GM18909 (cell line): ENCODE data around the gene REG1B.
"Not testable (repeated sequence)": the region's sequence is repeated elsewhere in the genome, so short reads cannot be mapped to it uniquely, and the experiment has no call there.

ENCODE experiments used
- ATAC-seq: cut with Tn5 transposase; IDR thresholded peaks from one replicate; pipeline ENCODE4 v1.9.1; 2021; ENCODE audit warnings: mild to moderate bottlenecking; ENCODE audit not compliant: unreplicated experiment, poor library complexity

REG1B gene

DNA sequence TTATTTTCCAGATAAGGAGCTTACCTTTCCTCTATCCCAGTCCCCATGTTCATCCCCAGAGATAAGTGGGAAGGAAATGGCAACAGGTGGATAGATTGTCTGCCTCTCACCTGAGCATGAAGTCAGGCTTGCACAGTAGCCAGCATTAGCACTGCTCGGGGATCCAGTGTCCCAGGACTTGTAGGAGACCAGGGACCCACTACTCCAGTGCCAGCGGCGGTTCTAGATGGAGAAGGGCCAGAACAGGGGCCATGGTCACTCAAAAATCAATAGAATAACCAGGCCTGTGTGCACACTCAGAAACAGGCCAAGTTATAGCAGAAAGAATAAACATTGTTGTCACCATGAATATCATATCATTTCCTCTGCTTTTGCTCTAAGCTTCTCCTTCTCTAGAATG is 2.4 kb downstream of the REG1B start:
- ATAC-seq = no peak

- no peak for ATAC-seq
Measured at GRCh38 chr2:79084495-79085135, 3.2 kb downstream of the REG1B start.

DNA sequence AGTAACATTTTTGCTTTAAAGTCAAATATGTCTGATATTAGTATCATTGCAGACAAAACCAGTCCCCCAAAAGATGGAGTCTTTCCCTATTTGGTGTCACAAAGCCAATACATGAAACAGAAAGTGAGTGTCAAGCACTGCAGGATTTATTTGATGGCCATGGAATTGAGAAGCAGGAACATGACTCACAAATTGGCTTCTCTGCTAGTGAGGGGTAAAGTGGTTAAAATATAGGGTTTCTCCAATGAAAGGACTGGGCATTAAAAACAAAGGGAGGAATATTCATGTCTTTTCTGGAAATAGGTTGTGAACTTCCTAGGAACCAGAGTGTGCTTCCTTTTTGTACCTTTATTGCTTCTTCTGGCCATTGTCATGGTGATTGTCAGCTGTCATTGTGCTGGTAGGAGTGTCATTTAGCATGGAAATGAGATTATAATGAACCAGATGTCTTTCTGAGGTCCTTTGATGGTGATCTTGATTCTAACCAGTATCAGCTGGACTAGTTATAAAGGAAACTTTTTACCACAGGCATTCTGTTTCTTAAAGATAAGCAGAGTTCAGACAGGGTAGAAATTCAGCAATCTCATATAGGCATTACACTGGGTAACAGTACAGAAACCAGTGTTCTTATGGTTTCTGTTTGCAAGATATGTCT is 4.1 kb downstream of the REG1B start:
- no peak for ATAC-seq

DNA sequence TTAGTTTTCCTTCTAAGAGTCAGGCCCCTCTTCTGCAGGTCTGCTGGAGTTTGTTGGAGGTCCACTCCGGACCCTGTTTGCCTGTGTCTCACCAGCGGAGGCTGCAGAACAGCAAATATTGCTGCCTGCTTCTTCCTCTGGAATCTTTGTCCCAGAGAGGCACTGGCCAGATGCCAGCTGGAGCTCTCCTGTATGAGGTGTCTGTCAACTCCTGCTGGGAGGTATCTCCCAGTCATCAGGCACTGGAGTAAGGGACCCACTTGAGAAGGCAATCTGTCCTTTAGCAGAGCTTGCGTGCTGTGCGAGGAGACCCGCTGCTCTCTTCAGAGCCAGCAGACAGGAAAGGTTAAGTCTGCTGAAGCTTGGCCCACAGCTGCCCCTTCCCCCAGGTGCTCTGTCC is 4.8 kb downstream of the REG1B start:
- ATAC-seq = no peak

- ATAC-seq = no peak
Measured at GRCh38 chr2:79071078-79071477, 16.7 kb downstream of the REG1B start.

DNA sequence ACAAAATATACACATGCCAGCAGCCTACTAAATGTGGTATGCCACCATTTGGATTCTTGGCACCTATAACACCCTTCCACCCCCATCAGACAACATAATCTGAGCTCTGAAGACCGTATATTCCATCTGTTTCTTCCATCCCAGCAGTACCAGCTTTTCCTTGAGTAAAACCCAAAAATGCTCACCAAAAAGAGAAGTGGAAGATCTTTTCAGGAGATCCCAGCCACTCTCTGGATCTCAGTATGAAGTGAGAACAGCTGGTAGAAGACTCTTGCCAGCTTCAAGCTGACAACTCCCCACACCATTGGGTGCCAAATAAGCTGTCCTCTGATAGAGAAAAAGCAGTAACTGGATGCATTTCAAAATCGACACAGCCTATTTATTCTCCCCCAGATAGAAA is 22.6 kb downstream of the REG1B start:
- ATAC-seq = no peak

- not testable (repeated sequence) for ATAC-seq
Measured at GRCh38 chr2:79054769-79055168, 33.0 kb downstream of the REG1B start.

GRCh38 chr2:79053486-79053885 is 34.3 kb downstream of the REG1B start:
- not testable (repeated sequence) for ATAC-seq

DNA sequence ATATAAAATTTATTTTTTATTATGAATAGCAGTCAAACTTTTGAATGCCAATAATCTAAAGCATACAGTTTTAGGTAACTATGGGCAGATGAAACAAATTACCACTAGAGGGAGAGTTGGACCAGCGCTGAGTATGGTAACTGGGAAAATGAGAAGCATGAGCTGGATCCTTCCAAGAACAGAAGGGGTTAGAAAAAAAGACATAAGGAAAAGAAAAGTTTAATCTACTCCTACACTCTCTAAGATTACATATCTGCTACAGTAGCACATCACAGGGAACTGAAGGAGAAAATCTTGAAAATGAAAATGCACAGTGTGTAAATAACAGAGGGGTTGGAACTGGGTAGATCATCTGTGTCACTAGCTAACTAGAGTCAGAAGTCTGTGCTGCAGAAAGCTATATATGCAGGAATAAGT is 46.8 kb downstream of the REG1B start:
- ATAC-seq = no peak

GRCh38 chr2:79039944-79040343 is 47.8 kb downstream of the REG1B start:
- no peak for ATAC-seq
